ENCODE measurements around the gene TRANK1.

Gene TRANK1

GRCh38 chr3:36786921-36787890 is 157.6 kb downstream of the TRANK1 start:
- no peak for DNase-seq

GRCh38 chr3:36784138-36784635 is 160.7 kb downstream of the TRANK1 start:
- DNase-seq, result no peak

- no peak for DNase-seq
These were observed 167.2 kb downstream of the TRANK1 start for GRCh38 chr3:36777424-36778218.

All from NCI-H1436 treated with DMSO at 0.1 percent for 48 hours (cell line).